Measurements from ENCODE around the gene ERMAP.

- TF ChIP-seq ZNF274 (IDR thresholded peaks at IDR 0.05; ENCODE audit: borderline replicate concordance, extremely low read depth, low read length) (no peak), ATF3 (IDR thresholded peaks at IDR 0.05; ENCODE audit: insufficient read depth, low read depth, low read length) (no peak), EGR1 (IDR thresholded peaks at IDR 0.05; ENCODE audit: borderline replicate concordance, low read depth, low read length) (no peak), TAF1 (IDR thresholded peaks at IDR 0.05; ENCODE audit: low read depth, low read length) (no peak), POLR2A (IDR thresholded peaks at IDR 0.05; ENCODE audit: control extremely low read depth in 1 of 2, low read depth in 2 of 2, low read length in 2 of 2) (no peak)
- TF ChIP-seq, protein P1, sequence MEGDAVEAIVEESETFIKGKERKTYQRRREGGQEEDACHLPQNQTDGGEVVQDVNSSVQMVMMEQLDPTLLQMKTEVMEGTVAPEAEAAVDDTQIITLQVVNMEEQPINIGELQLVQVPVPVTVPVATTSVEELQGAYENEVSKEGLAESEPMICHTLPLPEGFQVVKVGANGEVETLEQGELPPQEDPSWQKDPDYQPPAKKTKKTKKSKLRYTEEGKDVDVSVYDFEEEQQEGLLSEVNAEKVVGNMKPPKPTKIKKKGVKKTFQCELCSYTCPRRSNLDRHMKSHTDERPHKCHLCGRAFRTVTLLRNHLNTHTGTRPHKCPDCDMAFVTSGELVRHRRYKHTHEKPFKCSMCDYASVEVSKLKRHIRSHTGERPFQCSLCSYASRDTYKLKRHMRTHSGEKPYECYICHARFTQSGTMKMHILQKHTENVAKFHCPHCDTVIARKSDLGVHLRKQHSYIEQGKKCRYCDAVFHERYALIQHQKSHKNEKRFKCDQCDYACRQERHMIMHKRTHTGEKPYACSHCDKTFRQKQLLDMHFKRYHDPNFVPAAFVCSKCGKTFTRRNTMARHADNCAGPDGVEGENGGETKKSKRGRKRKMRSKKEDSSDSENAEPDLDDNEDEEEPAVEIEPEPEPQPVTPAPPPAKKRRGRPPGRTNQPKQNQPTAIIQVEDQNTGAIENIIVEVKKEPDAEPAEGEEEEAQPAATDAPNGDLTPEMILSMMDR (IDR thresholded peaks at IDR 0.05; ENCODE audit: control extremely low read depth in 1 of 3, insufficient read depth in 1 of 3, low read depth in 1 of 3, low read length in 3 of 3) = no peak
These were observed 35.7 kb downstream of the ERMAP start for GRCh38 chr1:42852608-42852980.

Data from H1 (cell line).